GM18526 (cell line): ENCODE measurements around the gene CTLA4.

Experiments
- POLR2A ChIP-seq: IDR thresholded peaks from 3 replicates; pipeline ENCODE4 v1.6.1; 2011; ENCODE audit not compliant: insufficient read length; ENCODE audit errors: extremely low read depth

Gene CTLA4

GRCh38 chr2:203849010-203849409, 18.6 kb upstream of the CTLA4 start:
- TF ChIP-seq POLR2A = no peak

- no peak for TF ChIP-seq POLR2A
Observed at GRCh38 chr2:203852760-203853159, 14.8 kb upstream of the CTLA4 start.

- TF ChIP-seq POLR2A = no peak
Observed at GRCh38 chr2:203853271-203853670, 14.3 kb upstream of the CTLA4 start.

GRCh38 chr2:203853722-203854121, 13.8 kb upstream of the CTLA4 start:
- no peak for TF ChIP-seq POLR2A

GRCh38 chr2:203855274-203855673, 12.3 kb upstream of the CTLA4 start:
- no peak for TF ChIP-seq POLR2A

- no peak for TF ChIP-seq POLR2A
Observed at GRCh38 chr2:203857656-203858055, 9.9 kb upstream of the CTLA4 start.

- TF ChIP-seq POLR2A = no peak
Observed at GRCh38 chr2:203858176-203858575, 9.4 kb upstream of the CTLA4 start.

GRCh38 chr2:203859030-203859789, 8.4 kb upstream of the CTLA4 start:
- no peak for TF ChIP-seq POLR2A

- TF ChIP-seq POLR2A = no peak
Observed at GRCh38 chr2:203861197-203861596, 6.4 kb upstream of the CTLA4 start.

GRCh38 chr2:203861607-203862006, 6.0 kb upstream of the CTLA4 start:
- TF ChIP-seq POLR2A = no peak

GRCh38 chr2:203869223-203870042, 1.9 kb downstream of the CTLA4 start:
- no peak for TF ChIP-seq POLR2A

GRCh38 chr2:203870481-203870880, 2.9 kb downstream of the CTLA4 start:
- no peak for TF ChIP-seq POLR2A

GRCh38 chr2:203870941-203871340, 3.4 kb downstream of the CTLA4 start:
- no peak for TF ChIP-seq POLR2A

- no peak for TF ChIP-seq POLR2A
Observed at GRCh38 chr2:203871371-203871983, 3.9 kb downstream of the CTLA4 start.

GRCh38 chr2:203873461-203873860, 5.9 kb downstream of the CTLA4 start:
- no peak for TF ChIP-seq POLR2A
